Esophagus muscularis mucosa (tissue), 3 donors: ENCODE results near the gene EPB41.

ENCODE experiments used
- CTCF ChIP-seq, 3 experiments: fragments of 200-600 bp in 2 of 3; fragments of 450-650 bp in 1 of 3; sonication (generic) in 2 of 3; IDR thresholded peaks; one replicate each; pipeline ENCODE4 v1.5.1; 2017 to 2019; ENCODE audit warnings: antibody characterized with exemption in 3 of 3, mild to moderate bottlenecking in 2 of 3, moderate library complexity in 1 of 3
- POLR2A ChIP-seq: fragments of 450-650 bp; IDR thresholded peaks from one replicate; pipeline ENCODE4 v1.6.1; 2017; ENCODE audit warnings: antibody characterized with exemption, moderate library complexity, mild to moderate bottlenecking, low read depth
- POLR2AphosphoS5 ChIP-seq, 2 donors: sonication (generic); formaldehyde crosslinking; IDR thresholded peaks; one replicate each; pipeline ENCODE4 v1.6.1; 2017; ENCODE audit warnings: antibody characterized with exemption in 2 of 2

- no peak for TF ChIP-seq POLR2AphosphoS5 (IDR thresholded peaks at IDR 0.05)
- TF ChIP-seq CTCF (IDR thresholded peaks at IDR 0.05): no peak
- no peak for TF ChIP-seq POLR2A
These were observed 180.6 kb downstream of the EPB41 start for GRCh38 chr1:29094954-29095353.
